ENCODE results near the gene GNB1.

DNA sequence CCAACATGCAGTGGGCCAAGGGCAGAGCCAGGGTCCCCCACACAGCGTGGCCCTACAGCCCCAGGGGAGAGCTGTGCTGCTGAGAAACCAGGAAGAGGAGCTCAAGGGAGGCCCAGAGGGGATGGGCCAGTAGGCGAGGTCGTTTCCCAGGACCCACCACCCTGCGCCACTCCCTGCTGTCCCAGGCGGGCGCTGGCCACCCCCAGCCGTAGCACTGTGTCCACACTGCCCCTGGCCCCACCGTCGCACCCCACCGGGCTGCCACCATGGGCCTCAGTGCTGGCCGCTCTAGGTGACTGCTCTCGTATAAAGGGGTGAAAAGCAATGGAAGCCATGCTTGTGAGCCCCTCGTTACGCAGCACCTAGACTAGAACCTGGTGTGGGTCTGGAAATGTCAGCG is 135.0 kb downstream of the GNB1 start:
- TF ChIP-seq EZH2 (IDR thresholded peaks at IDR 0.05; ENCODE audit: borderline replicate concordance, control insufficient read depth, low read depth, low read length) (no peak), MYC (IDR thresholded peaks at IDR 0.05; ENCODE audit: insufficient read depth, insufficient read length, insufficient replicate concordance, low read length, severe bottlenecking) (no peak), USF1 (IDR thresholded peaks at IDR 0.05; ENCODE audit: borderline replicate concordance, extremely low read length, insufficient read depth, low read depth, low read length) (no peak), SPI1 (IDR thresholded peaks at IDR 0.05; ENCODE audit: borderline replicate concordance, insufficient read depth, low read depth, low read length) (no peak), POLR2A (IDR thresholded peaks at IDR 0.05; ENCODE audit: low read depth, low read length) (no peak)

All from GM12878 (cell line).